Stimulated activated CD8-positive, alpha-beta memory T cell treated with anti-CD3 and anti-CD28 coated beads, Interleukin-15, amount 100 ng/mL, for 1 hour (primary cell): ENCODE results near the gene UBXN4.
"Not testable (repeated sequence)": the region's sequence is repeated elsewhere in the genome, so short reads cannot be mapped to it uniquely, and the experiment has no call there.

Source experiments
- DNase-seq: peaks from one replicate; pipeline ENCODE4 v3.0.0-alpha.2; 2020; ENCODE audit warnings: low read depth

Gene UBXN4

DNA sequence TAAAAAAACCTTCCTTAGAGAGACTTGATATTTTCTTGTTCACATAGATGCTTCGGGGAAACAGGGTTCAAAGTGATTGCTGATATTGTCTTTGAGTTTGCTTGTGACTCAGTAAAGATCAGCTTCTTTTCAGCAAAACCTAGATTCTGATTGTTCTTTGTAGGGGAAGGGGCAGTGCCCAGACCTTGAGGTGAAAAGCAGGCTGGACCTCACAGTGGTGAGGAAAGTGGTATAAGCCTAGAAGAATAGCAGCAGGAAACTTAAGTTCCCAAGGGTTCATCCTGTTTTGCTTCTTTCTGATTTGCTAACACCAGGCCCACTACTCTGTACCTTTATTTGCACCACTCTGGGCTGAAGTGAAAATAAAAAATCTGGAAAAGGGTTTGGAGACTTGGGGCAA lies 20.9 kb downstream of the UBXN4 start:
- DNase-seq: no peak

DNA sequence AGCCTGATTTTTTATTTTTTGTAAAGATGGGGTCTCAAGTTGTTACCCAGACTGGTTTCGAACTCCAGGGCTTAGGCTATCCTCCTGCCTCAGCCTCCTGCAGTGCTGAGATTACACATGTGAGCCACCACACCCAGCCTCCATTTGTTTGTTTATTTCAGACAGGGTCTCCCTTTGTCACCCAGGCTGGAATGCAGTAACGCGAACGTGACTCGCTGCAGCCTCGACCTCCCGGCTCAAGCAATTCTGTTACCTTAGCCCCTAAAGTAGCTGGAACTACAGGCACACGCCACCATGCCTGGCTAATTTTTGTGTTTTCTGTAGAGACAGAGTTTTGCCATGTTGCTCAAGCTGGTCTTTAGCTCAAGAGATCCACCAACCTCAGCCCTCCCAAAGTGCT lies 27.2 kb downstream of the UBXN4 start:
- DNase-seq: no peak

DNA sequence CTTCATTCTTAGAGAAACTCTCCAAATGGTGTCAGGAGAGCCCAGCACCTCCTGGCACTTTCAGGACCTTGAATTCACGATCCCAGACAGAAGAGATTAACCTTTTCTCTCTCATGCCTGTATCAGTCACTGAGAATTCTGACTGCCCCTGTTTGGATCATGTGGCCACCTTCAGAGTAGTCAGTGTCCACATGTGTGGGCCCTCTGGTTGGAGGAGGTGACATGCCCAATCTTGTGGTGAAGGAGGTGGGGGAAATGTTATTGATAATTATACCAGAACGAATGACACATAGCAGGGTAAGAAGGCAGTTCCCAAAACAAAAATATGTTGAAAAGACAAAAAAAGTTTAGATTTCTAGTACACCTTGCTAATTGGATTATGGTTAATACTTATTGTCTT lies 31.7 kb downstream of the UBXN4 start:
- DNase-seq: no peak

DNA sequence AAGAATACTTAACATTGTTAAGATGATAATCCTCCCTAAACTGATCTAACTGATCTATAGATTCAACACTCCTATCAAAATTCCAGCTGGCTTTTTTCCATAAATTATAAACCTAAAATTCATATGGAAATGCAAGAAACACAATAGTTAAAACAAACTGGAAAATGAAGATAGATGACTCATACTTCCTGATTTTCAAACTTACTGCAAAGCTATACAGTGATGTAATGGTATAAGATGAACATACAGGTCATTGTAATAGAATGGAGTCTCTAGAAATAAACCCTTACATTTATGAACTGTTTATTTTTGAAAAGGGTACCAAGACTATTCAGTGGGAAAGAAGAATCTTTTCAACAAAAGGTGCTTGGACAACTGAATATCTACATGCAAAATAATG lies 32.3 kb downstream of the UBXN4 start:
- DNase-seq: no peak

DNA sequence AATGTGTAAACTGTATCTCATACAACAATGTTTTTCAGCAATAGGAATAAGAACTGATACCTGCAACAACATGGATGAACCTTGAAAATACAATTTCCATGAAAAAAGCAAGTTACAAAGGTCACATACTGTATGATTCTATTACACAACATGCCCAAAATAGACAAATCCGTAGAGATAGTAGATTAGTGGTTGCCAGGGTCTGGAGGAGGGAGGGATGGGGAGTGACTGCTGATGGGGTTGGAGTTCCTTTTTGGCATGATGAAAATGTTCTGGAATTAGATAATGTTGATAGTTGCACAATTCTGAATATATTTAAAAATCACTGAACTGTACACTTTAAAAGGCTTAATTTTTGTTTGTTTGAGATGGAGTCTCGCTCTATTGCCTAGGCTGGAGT lies 33.8 kb downstream of the UBXN4 start:
- no peak for DNase-seq

DNA sequence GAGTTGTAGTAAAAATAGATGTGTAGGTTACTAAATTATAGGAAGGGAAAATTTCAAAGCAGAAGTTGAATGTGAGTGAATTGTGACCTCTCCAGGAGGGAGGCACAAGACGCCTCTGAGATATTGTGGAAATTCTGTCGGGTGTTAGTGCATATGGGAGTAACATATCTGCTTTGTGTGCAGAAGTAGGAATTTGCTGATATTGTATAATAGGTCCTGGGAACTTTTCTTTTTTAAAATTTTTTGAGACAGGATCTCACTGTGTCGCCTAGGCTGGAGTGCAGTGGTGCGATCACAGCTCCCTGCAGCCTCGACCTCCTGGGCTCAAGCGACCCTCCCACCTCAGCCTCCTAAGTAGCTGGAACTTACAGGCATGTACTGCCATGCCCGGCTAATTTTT lies 34.7 kb downstream of the UBXN4 start:
- no peak for DNase-seq

DNA sequence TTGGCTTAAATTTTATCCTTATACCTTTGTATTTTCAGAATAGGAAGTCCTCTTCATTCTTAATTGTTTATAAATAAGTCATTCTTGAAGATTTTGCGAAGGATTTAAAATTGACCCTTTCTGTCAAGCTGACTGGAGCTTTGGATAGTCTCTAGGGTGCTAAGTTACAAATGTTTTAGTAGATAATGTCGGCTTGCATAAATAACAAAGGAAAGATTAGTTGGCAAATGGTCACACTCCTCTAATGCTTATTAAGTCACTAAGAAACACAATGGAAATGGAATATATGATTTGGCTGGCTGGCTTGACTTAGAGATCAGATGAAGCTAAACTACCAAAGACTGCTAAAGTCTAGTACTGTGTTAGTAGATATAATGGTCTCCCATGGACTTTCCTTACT lies 40.6 kb downstream of the UBXN4 start:
- no peak for DNase-seq

DNA sequence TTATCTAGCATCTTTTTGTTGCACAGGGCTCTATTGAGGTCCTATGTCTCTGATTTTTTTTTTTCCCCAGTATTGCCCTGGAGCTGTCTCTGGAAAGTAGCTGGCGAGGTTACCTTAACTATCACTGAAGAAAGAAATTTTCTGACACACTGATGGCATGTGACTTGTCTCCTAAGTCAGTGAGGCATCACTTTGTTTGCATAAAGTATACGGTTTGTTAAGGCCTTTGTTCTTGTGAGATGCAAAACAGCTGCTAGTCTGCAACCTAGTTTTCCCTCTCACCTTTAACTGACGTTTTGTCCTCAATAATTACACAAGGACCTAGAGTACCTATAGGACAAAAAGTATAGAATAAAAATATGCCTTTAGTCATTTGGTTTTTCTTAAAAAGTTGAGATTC lies 41.8 kb downstream of the UBXN4 start:
- no peak for DNase-seq

DNA sequence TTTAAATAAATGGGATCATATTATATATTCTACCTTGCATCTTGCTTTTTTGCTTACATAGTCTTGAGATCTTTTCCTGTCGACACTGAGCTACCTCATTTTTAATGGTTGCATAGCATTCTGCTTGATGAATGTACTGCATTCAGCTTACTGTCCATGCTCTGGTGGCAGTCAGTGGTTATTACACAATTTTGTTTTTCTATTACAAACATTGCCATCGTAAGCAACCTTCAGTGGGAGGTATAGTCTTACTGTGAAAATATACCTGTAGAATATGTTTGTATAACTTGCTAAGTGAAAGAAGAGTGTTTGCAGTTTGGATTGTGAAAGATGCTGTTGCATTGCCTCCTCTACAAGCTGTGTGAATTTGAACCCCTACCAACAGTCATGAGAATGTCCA lies 43.4 kb downstream of the UBXN4 start:
- no peak for DNase-seq

DNA sequence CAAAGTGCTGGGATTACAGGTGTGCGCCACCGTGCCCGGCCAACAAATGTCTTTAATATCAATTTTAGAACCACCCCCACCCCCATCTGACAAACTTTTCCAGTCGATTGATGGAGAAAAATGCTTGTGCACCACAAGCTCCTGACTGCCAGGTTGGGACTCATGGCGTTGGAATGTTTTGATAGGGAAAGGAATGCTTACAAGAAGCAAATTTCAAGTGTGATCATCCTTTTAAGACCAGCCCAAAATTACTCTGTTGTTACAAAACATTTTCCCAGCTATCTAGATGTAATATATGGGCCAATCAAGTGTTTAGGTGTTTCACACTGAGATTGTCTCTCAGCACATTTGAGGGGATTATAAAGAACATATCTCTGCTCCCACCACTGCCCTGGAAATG lies 45.2 kb downstream of the UBXN4 start:
- DNase-seq: no peak

DNA sequence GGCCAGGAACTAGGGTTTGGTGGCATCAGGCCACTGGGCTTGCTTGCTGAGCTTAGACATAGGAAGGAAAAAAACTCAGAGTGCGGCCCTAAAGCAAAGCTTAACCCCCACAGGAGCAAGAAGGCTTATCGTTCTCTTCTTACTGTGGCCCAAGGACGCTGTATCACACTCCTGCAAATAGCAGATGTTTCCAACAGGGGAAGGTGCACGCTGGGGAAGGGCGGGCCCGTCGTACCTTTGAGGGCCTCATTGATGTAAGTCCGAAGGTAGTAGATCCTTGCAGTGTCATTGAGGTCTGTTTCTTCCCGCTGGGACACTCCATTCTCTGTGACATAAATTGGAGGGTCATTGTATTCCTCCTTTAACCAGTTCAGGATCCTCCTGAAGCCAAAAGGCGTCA lies 48.8 kb downstream of the UBXN4 start:
- no peak for DNase-seq

DNA sequence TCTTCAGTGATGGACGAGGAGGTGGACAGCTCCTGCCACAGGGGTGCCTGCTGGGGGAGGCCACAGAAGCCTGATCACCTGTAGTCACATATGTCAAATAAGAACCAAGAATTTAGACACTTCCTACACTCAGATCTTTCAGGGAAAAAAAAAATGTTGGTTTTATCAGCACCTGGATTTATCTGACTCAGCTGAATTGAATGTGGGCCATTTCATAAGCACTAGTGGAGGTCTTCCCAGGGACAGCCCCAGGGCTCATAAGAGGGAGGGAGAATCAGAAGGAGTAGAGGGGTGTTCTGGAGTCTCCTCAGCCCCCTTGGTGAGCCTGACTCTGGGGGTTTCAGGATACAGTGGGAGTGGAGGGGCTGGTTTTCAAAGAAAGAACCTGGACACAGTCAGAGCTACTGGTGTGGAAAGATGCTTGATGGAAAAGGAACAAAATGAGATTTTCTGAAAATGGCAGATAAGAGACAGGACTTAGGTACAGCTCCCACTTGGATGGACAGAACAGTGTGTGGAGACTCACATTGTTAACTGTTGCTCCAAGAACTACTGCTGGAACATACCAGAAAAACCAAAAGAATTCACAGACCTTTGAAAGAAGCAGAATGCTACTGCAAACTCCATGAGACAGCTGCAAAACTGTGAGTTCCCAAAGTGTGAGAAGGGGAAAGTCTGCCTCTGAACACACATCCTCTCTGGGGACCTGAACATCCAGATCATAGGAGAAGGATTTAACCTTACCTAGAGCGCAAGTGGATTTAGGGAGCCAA lies 49.9 kb downstream of the UBXN4 start:
- no peak for DNase-seq

DNA sequence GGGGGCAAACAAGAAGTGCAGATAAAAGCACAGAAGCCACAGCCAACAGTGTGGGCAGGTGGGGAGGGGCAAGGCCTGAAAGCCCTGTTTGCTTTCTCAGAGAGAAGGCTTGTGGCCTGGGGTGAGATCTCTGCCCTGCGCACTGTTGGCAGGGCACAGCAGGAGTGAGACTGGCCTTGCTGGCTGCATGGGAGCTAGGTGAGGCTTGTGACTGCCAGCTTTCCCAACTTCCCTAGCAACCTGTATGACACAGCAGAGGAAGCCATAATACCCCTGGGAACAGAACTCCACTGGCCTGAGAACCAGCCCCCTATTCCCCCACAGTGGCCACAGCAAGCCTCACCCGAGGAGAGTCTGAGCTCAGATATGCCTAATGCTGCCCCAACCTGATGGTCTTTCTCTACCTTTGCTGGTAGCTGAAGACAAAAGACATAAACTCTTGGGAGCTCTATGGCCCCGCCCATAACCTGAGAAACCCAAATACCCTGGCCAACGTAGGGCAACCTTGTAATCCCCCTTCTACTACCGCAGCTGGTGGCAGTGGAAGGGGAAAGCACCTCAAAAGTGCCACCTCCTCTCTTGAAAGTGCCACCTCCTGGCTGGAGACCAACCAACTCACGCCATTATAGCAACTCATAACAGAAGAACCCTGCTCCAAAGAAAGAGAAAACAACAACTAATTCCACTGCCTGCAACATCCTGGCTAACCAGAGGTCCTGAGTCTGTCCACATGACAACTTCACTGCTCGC lies 50.9 kb downstream of the UBXN4 start:
- DNase-seq: no peak

DNA sequence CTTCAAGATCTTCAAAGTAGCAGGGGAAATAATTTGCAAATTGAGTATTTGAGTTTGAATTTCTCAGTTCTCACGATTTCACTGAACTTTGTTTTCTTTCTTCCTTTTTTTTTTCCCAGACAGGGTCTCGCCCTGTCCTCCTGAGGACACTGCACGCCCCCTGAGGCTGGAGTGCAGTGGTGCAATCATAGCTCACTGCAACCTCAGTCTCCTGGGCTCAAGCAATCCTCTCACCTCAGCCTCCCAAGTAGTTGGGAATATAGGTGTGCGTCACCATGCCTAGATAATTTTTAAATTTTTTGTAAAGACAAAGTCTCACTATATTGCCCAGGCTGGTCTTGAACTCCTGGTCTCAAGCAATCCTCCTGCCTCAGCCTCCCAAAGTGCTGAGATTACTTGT lies 54.0 kb downstream of the UBXN4 start:
- not testable (repeated sequence) for DNase-seq

DNA sequence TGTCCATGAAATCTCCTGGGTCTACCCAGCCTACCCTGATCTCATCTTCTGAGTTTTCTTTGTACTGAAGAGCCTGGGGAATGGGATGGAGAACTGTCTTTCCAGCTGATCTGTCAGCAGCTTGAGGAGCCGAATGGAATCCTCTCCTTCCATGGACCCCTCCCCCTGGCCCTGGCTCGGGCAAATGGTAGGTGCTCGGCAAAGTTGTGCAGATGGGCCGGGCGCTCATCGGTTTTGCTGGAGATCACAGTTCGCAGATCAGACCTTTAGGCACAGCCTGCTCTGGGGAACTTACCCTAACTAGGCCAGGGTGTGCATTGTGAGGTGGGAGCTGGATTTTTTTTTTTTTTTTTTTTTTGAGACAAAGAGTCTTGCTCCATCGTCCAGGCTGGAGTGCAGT lies 55.0 kb downstream of the UBXN4 start:
- no peak for DNase-seq

DNA sequence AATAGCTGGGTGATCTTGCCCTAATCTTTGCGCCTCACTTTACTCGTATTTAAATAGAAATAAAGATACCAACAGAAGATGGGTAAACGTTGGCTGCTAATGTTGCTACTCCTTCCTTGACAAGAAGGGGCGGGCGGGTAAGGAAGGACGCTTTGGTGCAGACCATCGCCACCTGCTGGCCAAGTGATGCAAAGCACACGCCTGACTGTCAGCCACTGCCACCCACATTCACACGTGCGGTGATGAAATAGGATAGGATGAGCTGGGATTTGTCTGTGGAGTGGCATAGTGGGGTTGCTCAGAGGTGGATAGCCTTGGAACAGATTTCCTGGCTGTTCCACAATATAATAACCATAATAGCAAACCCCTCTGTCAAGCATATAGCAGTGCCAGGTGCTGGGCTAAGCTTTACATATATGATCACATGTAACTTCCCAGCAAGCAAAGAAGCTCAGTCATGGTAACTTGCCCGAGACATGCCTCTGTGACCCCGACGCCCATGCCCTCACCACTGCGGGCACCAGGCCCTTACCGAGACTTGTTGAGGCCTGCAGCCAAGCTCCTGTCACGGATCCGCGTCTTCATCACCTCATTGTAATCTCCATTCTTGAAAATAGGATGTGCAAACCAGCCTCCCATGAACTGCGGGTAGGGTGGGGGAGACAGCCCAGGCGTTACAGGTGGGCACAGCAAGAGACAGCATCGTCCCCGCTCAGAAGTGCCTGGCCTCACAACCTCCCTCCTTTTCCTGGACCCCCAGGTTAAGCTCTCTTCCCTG lies 56.0 kb downstream of the UBXN4 start:
- DNase-seq: peak; percentile 62

DNA sequence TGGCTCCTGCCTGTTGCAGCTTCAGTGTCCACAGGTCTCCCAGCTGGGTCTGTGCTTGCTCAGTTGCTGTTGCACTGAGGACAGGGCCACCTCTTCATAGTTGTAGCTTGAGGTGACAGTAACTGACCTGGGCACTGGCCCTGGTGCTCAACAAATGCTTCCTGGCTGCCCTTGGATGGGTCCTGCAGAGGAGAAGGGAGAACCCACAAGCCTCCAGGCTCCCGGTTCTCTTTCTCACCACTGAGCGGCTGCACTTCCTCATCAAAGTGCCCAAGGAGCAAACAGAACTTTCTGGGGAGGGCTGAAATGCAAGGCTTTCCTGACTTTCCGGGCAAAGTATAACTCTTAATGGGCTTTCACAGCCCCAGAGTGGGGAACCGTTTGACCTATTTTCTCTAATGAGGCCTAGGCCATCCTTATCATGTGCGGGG lies 56.6 kb downstream of the UBXN4 start:
- DNase-seq: no peak

DNA sequence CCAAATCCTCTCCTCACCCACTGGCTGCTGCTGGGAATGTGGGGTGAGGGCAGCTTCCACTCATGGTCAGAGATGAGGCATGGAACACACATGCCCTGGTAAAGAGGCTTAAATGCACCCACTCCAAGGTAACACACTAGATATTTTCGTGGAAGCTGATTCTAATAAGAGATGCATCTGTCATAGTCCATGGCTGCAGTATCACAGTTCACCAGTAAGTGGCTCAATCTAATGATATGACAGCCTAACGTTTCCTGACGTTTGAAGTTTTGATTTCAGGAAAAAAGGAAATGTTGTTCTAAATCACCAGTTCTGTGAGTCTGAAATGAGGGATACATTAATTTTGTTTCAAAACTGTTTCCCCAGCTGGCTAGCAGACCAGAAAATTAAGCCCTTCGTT lies 57.1 kb downstream of the UBXN4 start:
- no peak for DNase-seq

DNA sequence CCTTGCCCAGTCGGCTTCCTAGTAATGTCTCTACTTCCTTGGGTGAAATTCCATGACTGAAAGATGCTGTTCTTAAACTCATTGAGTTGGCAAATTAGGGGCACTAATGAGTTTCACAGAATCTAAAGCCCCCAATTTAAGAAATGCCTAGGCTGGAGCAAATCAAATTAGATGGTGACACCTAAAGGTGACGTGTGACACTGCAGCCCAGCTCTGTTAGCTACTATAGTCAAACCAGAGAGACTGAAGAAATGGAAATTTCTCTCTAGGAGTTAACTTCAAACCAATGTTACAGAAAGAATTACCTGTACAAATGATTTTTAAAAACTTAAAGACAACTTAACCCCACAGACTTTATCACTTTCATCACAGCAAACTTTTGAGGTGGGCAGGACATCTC lies 58.1 kb downstream of the UBXN4 start:
- DNase-seq: no peak

DNA sequence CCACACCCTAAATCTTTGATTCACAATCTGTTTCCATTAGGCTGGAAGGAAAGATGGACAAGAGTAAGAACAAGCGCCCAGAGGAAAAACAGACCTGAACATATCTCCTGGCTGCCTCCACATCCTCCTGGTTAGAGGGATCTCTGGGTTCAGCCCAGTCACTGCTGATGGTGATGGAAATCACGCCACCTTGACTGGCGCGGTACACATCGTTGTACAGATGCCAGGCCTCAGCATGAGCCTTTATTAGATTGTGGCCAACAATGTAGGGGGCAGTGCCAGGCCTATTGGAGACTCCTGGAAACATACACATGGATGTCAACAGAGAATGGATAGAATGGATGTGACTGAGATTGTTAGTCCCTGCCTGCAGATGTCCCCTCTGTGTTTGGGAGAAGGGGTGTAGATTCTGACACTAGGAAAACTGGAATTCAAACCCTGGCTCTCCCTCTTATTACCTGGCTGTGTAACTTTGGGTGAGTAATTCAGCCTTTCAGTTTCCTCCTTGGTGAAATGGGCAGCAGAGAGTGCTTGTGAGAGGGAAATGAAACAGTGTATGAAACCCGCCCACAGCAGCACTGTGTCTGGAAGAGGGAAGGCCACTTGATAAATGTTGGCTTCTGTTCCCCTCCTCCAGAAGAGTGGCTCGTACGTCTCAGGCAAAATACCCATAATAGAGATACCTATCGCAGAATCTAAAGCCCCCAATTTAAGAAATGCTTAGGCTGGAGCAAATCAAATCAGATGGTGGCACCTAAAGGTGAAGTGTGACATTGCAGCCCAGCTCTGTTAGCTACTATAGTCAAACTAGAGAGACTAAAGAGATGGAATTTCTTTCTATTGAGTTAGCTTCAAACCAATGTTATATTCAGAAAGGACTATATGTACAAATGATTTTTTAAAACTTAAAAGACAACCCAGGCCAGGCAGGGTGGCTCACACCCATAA lies 59.1 kb downstream of the UBXN4 start:
- no peak for DNase-seq

DNA sequence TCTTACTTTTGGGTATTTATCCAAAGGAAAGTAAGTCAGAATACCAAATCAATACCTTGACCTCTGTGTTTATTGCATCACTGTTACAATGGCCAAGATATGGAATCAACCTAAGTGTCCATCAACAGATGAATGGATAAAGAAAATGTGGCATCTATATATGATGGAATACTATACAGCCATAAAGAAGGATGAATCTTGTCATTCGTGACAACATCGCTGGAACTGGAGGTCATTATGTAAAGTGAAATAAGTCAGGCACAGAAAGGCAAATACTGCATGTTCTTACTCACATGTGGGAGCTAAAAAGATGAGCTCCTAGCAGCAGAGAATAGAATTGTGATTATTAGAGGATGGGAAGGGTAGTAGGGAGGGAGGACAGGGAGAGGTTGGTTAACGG lies 60.7 kb downstream of the UBXN4 start:
- no peak for DNase-seq

DNA sequence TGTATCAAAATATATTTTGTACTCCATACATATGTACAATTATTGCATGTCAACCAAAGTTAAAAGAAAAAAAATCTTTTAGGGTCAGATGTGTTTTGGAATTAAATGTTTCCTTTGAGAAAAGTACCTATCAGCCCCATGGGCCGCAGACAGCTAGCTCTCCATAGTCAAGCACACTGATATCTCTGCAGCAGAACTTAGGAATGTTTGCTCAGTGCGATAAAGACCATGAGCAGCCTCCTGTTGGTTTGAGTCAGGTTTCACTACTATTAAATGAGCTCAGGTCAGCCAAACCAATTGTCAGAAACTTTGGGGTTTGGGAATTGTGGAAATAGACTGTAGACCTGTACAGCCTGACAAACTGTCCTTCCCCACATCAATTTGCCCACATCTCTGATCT lies 61.6 kb downstream of the UBXN4 start:
- DNase-seq: no peak
